AG04449 (cell line): ENCODE data around the gene GADL1.

Experiments
- CTCF ChIA-PET: fragments of 350-600 bp; formaldehyde crosslinking; extraction: SDS; loops from one replicate; lab custom pipeline; 2021; ENCODE audit warnings: antibody characterized with exemption; lab: Yijun Ruan, JAX
- POLR2A ChIA-PET: fragments of 400-600, 350-600 bp; formaldehyde crosslinking; extraction: SDS; loops from one replicate; lab custom pipeline; 2020; ENCODE audit warnings: antibody characterized with exemption, inconsistent platforms; lab: Yijun Ruan, JAX
- DNase-seq: peaks from one replicate; pipeline ENCODE4 v3.0.0-alpha.2; 2010; ENCODE audit warnings: low read depth, low spot score
- H3K4me3 ChIP-seq: 2 replicates; pipeline ENCODE4 v1.5.1; 2011; ENCODE audit warnings: low read depth, mild to moderate bottlenecking, control low read depth, low read length
- CTCF ChIP-seq: IDR thresholded peaks from one replicate; pipeline ENCODE4 v1.5.1; 2011; ENCODE audit warnings: mild to moderate bottlenecking, moderate library complexity, low read length, control low read depth, inconsistent platforms; ENCODE audit not compliant: insufficient read depth; ENCODE audit errors: missing control alignments

GADL1 gene

GRCh38 chr3:30742796-30743619 is 151.5 kb downstream of the GADL1 start:
- no peak overlapping the region for H3K4me3 ChIP-seq
- POLR2A ChIA-PET = no interaction called here
- CTCF ChIA-PET = interaction anchor here (1.4 to 2.7 kb wide), 5 partner anchors 9 to 730 kb away, joined by 4 to 12 read pairs (median 7); no protein-coding TSS in a partner anchor
- no peak for DNase-seq
- no peak for TF ChIP-seq CTCF

GRCh38 chr3:30741889-30742288 is 152.6 kb downstream of the GADL1 start:
- CTCF ChIA-PET = interaction anchor here (1.0 to 1.9 kb wide), 4 partner anchors 7 to 729 kb away, joined by 3 to 7 read pairs (median 4); no protein-coding TSS in a partner anchor
- DNase-seq = no peak
- H3K4me3 ChIP-seq = no peak overlapping the region
- no peak for TF ChIP-seq CTCF
- POLR2A ChIA-PET = no interaction called here

GRCh38 chr3:30738605-30739004 is 155.9 kb downstream of the GADL1 start:
- ChIA-PET POLR2A (no interaction called here), CTCF (interaction anchor here (1.1 to 1.8 kb wide), 2 partner anchors 13 to 29 kb away, joined by 3 to 4 read pairs; no protein-coding TSS in a partner anchor)
- TF ChIP-seq CTCF = no peak
- H3K4me3 ChIP-seq = no peak overlapping the region
- DNase-seq = no peak

GRCh38 chr3:30737743-30738499 is 156.5 kb downstream of the GADL1 start:
- CTCF ChIA-PET = interaction anchor here (1.1 kb wide), 1 partner anchor 14 kb away, joined by 3 read pairs; no protein-coding TSS in a partner anchor
- DNase-seq = no peak
- no peak overlapping the region for H3K4me3 ChIP-seq
- POLR2A ChIA-PET = no interaction called here
- TF ChIP-seq CTCF = no peak

GRCh38 chr3:30733696-30734095 is 160.8 kb downstream of the GADL1 start:
- no peak for TF ChIP-seq CTCF
- no peak for DNase-seq
- CTCF ChIA-PET = interaction anchor here (1.9 kb wide), 1 partner anchor 18 kb away, joined by 6 read pairs; no protein-coding TSS in a partner anchor
- POLR2A ChIA-PET = no interaction called here
- no peak overlapping the region for H3K4me3 ChIP-seq
